ENCODE measurements around the gene LHCGR.
A peak's percentile ranks its signal among the peaks of the same experiment; 100 is the strongest.
"Not testable (repeated sequence)": the region's sequence is repeated elsewhere in the genome, so short reads cannot be mapped to it uniquely, and the experiment has no call there.

The LHCGR gene

DNA sequence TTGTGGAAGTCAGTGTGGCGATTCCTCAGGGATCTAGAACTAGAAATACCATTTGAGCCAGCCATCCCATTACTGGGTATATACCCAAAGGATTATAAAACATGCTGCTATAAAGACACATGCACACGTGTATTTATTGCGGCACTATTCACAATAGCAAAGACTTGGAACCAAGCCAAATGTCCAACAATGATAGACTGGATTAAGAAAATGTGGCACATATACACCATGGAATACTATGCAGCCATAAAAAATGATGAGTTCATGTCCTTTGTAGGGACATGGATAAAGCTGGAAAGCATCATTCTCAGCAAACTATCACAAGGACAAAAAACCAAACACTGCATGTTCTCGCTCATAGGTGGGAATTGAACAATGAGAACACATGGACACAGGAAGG, 16.3 kb downstream of the LHCGR start:
- not testable (repeated sequence) for DNase-seq

DNA sequence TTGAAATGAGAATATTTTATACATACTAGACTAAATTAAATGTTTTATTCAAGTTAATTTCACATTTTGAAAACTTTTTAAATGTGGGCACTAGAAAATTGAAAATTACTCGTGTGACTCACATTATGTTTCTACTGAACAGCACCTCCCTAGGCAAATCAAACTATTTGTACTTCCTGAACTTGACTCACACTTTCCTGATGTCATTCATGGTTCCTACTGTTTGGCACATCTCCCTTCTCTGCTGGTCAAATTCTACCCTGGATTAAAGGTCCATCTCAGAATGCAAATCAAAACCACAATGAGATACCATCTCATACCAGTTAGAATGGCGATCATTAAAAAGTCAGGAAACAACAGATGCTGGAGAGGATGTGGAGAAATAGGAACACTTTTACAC, 16.7 kb downstream of the LHCGR start:
- no peak for DNase-seq

DNA sequence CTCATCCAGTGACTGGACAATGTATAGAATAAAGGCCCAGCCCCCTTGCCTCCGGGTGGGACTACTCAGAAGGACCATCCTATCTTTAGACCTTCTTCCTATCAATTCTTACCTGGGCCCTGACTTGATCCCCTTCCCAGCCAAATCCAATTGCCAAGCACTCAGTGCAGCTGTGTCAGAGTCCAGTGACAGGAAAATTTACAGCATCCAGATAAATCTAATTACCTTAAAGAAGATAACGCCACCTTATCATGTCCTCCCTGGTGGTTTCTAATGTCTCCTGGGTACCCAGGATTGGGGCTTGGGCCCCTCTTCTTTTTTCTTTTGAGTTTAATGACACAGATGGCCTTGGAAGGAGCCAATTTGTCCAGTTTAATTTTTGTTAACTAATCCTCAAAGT, 19.3 kb downstream of the LHCGR start:
- no peak for DNase-seq

DNA sequence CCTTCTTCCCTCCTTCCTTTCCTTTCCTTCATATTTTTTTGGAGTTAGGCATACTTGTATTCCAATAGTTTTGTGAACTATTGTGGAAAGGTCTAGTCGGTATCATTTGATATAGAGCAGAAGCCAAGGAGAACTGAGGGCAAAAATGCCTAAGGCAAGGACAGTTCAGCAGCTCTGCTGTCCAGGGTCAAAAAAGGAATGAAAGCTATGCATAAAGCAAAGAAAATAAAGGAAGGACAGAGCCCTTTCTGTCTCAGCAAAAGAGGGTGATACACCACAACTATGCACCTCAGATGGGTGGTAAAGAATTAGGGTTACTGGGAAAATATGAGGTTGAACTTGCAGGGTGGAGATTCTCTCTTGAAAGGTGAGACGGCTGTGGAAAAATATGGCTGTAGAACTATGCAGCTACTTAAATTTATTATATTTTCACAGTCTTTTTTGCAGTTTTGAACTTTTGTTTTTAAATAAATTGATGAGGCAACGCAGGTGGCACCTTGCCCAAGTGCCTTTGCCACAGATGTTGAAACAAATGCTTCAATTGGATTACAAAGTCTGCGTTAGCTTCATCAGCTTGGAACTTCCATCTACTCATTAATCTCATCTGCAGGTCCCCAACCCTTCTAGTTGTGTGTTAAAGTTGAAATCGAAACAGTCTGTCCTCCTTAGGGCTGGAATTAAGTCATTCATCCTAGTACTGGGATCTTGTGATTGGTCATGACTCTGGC, 20.8 kb downstream of the LHCGR start:
- DNase-seq = no peak

DNA sequence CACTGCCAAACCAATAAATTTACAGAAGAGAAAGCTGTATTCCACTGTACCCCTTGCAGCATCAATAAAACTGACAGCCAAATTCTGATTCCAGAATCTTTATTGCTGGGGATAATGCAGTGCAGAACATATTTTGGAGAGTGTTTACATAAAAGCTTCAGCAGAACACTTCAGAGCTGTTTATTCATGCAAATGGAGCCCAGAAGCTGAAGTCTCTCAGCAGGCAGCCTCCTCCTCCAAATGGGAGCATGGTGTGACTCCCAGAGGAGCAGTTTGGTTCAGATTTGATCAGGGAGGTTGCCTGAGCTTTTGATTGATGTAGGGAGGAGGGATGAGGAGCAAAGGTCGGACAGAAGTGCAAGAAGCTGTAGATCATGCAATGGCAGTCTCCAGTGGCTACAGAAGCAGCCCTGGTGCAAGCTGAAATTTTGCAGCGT, 22.4 kb downstream of the LHCGR start:
- DNase-seq = peak; percentile 80

DNA sequence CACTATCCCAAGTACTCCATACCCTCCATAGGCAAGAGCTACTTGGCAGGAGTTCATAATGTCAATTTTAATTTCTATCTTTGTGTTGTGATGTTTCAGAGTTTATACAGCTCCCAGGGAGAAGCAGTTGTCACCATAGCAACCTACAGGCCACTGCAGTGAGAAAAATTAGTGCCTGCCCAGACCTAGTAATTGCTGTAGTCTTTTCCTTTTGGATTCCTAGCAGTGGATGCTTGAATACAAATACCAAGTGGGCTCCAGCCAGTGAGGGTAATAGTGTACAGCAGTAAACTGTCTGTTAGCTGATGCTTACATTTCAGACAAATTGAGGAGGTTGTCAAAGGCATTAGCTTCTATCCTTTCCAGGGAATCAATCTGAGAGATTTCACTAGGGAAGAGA, 26.7 kb downstream of the LHCGR start:
- DNase-seq = peak; percentile 51

DNA sequence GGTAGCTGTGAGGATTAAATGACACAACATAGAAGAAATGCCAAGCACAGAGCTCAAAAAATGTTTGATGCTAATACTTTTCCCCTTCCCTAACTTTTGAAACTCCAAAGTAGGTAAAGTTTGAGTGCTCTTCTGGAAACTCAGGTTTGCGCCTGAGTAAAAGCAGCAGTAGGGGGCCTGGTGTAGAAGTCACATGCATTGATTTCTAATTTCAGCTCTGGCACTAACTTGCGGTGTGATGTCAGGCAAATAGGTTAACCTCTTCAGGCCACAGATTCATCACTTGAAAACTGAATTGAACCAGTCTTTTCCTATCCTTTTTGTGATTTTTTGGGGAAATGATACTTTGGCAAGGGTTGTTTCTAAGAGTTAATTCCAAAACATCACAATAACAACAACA, 27.2 kb downstream of the LHCGR start:
- DNase-seq = no peak

DNA sequence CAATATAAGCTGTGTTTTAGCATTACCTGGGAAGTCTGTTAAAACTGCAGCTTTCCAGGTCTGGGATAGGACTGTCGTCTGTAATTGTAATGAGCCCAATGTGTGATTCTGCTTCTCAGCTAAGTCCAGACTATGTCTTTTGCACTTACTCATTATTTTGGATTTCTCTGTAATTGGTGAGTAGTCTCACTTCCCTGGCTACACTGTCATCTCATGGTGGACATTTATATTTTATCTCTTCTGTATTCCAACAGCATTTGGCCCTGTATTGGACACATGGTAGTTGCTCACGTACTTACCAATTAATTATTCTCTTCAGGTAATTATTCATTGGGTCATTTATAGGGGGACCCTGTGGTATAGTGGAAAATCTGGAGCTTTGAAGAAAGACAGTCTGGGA, 28.0 kb downstream of the LHCGR start:
- peak; percentile 1 for DNase-seq

DNA sequence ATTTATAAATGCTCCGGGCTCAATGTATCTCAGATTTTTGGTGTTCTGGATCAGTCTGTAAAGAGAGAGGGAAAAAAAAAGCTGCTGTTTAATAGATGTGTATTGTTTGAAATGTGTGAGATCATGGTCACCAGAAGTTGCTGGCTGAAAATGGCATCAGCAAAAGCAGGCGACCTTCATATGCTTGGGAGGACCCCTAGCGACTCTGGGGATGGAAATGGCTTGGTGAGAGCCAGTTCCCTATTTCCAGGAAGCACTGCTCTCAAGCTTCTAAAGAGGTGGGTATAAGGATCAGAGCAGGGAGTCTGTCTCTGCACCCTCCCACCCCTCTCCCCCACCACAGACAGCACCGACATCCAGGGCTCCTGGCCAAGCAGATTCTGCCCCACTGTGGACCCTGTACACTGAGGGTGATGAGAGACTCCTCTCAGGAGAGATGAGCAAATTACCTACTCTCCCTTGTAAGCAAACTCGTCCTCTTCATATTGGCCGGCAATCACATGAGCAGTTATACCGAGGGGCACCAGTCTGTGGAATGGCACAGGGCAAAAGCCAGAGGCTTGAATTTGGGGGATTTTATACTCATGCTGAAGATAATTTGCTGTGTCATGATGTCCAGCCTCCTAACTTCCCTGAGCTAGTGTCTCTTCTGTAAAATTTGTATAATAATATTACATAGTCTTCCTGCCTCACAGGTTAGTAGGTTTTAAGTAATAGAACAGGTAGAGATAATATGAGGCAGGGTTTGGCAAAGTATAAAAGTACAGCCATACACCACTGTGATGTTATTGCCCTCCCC, 29.6 kb downstream of the LHCGR start:
- no peak for DNase-seq

DNA sequence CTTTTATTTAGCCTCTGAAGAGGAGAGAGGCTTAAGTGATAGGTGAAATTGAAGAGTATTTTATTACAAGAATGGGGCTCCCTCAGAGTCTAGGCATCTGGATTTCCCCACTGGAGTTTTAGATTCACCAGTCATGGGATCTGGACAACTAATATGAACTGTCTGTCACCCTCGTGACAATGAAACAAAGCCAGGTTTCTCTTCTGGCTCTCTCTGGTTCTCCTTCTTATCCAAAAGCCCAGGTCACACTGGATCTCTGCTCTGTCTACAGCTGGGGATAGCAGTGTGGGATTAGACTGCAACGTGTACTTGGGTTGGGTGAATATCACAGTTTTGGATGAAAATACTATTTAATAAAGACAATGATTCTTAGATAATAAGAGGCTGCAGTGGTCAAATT, 31.2 kb downstream of the LHCGR start:
- no peak for DNase-seq

DNA sequence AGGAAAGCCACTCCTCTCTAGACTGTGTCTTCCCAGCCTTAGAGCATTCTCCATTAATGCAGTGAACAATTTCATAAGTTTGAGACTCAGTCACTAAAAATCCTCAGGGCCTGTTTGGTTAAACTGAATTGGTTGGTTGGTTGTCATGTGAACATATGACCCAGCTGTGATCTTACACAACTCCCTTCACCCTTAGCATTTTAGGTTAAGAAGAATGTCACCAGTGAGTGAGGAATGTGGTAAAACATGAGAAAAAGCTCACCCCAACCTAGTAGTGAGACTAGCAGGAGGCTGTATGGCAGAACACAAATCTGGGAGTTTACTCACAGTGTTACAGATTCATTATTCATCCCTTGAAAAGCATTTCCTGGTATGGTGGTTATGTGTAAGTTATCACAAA, 32.4 kb downstream of the LHCGR start:
- no peak for DNase-seq

DNA sequence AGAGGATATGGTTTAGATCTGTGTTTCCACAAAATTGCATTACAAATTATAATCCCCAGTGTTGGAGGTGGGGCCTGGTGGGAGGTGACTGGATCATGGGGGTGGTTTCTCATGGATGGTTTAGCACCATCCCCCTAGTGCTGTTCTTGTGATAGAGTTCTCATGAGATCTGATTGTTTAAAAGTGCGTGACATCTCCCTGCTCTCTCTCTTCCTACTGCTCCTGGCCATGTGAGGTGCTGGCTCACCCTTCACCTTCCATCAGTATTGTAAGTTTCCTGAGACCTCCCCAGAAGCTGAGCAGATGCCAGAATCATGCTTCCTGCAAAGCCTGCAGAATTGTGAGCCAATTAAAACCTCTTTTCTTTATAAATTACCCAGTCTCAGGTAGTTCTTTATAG, 33.1 kb downstream of the LHCGR start:
- DNase-seq = no peak

DNA sequence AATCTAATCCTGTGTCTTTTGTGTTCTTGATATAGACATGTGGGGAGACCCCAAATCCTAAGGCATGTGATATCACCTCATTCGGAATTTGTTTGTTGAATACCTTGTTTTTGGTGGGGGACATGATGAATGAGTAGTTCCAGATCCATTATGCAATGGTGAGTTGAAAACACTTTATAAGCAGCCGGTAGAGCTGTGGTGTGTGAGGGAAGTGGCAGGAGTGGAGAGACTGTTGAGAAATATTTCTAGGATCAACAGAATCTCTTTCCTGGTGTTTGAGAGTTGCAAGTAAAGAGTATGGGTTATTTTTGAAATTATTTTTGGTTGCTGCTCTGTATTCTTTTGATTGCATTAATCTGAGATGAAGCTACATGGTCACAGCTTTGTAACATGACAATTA, 34.4 kb downstream of the LHCGR start:
- no peak for DNase-seq

DNA sequence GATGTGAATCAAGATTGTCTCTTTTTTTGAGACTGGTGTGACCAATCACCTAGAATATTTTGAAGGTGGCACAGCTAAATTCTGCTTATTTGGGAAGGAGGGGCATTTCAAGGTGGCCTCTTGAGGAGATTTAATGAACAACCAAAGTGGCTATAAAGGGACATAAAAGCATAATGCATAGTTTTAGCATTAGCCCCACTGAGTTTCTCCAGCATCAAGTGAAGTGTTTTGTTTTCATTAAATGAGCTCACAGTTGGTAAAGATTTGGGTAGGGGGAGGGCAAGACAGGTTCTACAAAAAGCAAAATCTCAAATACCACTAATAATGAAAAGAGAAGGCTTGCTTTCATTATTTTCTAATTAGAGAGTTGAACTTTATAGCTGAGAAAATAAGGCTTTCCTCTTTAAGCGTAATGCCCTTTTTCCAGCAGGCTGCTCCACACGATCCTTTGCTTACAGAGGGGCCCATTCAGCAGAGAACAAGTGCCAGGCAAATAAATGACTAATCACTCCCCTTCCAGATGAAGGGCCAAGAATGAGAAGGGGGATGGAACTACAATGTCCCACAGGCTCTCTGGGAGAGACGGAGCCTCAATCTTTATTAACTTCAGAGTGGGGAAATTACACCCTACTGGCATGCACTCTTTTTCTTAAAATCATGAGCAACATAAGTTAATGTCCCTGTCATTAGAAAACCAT, 35.9 kb downstream of the LHCGR start:
- peak; percentile 7 for DNase-seq

DNA sequence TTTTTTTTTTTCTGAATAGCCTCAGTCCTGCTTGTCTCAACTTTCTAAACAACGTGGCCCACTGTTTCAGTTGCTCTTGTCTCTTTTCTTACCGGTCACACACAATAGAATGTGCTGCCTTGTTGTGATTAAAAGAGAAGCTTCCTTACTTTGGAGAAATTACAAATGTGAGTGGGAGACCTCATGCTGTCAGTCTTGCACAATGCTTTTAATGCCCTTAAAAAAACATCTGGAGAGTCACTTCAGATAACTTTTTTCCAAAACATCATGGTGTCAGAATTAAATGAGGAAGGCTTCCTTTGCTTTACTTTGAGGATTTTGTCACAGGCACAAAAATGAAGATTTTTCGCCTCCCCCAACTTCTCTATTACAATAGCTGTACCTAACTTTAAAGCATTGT, 37.7 kb downstream of the LHCGR start:
- no peak for DNase-seq

DNA sequence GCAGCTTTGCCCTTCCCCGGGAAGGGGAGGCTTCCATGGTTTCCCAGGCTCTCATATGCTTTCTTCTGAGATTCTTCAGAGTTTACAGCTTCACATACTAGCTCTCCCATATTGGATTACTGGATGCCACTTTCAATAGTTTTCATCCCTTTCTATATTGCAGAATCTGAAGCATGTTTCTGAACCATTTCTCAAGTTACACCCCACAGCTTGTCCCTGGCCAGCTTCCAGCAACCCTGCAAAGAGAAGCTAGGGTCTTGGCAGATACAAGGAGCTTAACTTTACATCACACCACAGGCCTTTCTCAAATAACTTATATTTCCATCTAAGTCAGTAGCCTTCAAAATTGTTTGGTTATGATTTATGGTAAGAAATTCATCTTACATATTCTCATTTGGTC, 39.6 kb downstream of the LHCGR start:
- DNase-seq = no peak

DNA sequence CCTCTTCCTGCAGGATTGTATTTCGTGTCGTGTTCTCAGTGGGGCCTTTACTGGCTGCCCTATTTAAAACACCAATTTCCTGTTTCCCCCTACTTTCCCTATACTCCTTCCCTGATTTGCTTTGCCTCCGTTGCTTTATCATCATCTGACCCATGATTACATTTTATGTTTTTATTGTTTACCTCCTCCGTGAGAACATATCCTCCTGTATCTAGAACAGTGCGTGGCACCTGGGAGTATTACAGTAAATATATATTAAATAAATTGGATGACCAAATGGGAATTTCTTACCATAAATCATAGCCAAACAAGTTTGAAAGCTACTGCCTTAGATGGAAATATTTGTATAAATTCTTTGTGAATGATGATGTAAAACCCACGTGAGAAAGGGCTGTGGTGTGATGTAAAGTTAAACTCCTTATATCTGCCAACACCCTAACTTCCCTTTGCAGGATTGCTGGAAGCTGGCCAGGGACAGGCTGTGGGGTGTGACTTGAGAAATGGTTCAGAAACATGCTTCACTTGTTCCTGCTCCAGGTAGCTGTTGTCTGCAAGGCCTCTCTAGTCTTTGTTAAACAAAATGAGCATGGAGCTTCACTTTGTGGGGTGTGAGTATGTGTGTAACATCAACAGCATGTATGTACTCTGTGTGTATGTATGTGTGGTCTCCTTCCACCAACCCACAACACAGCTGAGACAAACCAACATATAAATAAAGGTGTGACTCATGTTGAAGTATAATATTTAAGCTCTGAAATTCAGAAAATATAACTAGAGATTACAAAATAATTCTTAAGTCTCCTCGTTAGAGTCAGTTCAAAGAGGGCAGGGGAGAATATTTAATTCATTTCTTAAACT, 40.3 kb downstream of the LHCGR start:
- DNase-seq = no peak

DNA sequence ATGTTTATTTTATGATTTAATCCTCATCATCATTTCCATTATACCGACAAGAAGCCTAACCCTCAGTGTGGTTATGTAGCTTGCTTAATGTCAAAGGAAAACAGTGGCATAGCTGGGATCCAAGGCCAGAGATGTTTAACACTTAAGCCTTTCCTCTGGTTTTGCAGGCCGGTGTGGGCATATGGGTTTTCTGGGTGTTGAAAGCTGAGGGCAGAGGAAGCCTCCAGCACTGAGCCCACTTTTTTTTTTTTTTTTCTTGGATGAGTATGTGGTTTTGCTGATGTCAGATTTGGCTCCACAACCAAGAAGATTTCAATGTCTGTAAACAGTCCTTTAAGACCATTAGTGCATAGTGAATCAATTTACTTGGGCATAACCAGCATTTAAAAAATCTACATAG, 41.3 kb downstream of the LHCGR start:
- DNase-seq = no peak

DNA sequence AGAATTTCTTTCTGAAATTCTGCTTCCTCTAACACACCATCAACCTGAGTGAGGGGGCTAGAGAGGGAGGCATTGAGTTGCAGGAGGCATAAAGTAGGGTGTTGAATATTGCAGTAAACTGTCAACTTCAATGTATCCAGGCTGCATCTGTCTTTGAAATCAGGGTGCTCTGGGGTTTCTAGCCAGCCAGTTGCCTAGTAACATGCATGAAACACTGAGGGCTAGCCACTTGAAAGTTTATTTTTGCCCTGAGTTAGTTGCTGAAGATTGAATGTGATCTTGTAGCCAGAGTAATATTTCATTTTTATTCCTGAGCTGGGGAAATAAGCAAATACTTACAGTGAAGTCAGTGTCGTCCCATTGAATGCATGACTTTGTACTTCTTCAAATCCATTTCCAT, 41.9 kb downstream of the LHCGR start:
- DNase-seq = no peak

DNA sequence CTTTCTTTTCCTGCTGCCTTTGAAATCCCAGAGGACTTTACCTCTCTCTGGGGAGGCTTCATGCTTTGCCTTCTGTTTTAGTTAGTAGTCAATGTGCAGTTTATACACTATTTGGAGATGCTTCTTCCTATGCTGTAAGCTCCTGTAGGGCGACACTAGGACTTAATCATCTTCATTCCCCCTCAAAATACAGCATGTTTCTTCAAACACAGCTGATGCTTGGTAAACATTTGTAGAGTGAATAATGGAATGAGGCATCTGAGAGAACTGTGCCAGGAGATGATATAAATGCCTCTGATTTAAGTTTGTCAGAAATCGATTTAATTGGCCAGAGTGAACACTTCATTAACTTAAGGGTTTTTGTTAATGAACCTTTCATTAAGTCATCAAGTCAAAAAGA, 43.4 kb downstream of the LHCGR start:
- no peak for DNase-seq

DNA sequence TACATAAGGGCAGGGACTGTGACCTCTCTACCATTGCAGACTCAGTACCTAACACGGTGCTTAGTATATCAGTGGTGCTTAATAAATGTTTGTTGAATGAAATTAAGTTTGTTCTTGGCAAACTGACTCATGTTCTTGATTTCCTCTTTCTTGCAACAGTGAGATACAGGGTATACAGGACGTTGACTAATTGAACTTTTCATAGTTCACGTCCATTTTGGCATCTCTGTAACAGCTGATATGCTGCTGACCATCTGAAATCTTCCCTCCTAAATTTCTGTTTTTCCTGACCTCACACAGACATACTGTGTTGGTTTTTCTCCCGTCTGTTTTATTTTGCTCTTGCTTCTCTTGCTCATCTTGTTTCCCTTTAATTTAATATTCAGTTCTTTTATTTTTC, 44.2 kb downstream of the LHCGR start:
- DNase-seq = no peak

DNA sequence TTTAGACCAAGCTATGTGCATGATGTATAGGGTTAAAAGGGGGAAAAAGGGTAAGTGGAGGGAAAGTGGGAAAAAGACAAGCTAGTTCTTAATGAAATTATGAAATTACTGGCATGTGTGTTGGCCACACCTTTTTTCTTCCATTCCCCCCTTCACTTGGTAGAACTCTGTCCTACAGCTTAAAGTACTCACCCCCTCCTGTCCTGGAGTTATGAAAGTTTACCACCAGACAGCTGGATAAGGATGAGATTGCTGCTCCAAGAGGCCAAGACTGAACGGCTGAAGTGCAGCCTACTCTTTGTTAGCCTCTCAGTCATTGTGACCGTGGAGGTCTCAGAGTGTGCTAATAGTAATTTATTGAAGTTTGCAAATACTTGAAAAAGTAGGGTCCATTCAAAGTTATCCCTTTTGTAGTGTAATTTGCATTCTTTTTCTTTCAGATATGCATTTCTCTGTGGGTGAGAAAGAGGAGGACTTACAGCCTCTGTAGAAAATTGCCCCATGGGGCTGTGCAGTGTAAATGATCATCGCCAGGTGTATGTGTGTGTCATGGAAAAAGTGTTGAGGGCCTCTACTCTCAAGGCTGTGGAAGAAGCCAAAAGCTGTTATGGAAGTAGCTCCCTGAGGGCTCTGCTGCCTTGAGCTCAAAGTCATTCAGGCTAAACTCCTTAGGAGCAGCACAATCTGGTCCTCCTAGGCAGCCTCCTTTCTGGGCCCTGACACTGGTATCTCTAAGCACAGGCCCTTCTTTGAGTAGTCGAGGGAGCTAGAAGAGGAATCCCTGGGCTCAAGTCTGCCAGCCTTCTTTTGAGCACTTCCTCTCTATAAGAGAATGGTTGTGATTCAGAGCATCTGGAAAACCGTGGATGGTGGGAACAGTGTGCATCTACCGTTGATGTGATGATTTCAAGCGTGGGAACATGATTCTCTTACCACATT, 46.2 kb downstream of the LHCGR start:
- DNase-seq = no peak

Measured in NCI-H1417 treated with DMSO at 0.1 percent for 48 hours (cell line).